ENCODE data around the gene AOPEP.

DNA sequence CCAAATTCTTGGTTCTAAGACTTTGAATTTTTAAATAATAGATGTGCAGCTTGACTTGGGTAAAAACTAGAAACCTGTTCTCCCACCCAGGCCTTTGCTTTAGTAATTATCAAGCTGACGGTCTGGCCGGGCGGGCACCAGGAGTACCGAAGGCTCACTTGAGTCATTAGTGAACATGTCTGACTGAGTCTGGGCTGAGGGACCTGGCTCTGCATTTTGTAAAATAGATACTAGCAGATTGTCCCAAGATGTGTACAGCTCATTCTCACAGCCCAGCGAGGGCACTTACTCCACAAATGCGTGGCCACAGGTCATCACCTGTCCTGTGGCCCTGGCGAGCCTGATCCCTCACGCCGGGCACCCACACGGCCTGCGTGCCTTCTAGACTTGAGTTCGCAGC, 374.8 kb downstream of the AOPEP start:
- TF ChIP-seq CTCF (IDR thresholded peaks at IDR 0.05) (no peak), EP300 (IDR thresholded peaks at IDR 0.05) (no peak), POLR2AphosphoS5 (IDR thresholded peaks at IDR 0.05) (no peak), POLR2A (IDR thresholded peaks at IDR 0.05) (no peak)

Measured in upper lobe of left lung (tissue), 4 donors.